IMR-90 (cell line): ENCODE results near the gene HNRNPD. TPM values are rescaled to one million over a fixed set of nuclear protein-coding genes. Genes with fewer than 3 reads are reported as not detected.
"Not testable (repeated sequence)": the region's sequence is repeated elsewhere in the genome, so short reads cannot be mapped to it uniquely, and the experiment has no call there.

ENCODE experiments used
- ATAC-seq: fragments of 200-7000 bp; cut with Tn5 transposase; 2 replicates; pipeline ENCODE4 v1.9.1; 2020; ENCODE audit warnings: low read depth, mild to moderate bottlenecking, moderate library complexity
- BruUV-seq: library from RNA; stranded (reverse); fragments of 400-500 nt; replicated peaks from 2 replicates; lab custom pipeline; 2021; lab: Mats Ljungman, UMichigan
- CTCF ChIA-PET: fragments of 300-600 bp; formaldehyde crosslinking; extraction: SDS; loops from one replicate; lab custom pipeline; 2021; ENCODE audit warnings: antibody characterized with exemption; lab: Yijun Ruan, JAX
- POLR2A ChIA-PET: fragments of 300-600 bp; sonication (Branson Sonifier 250); formaldehyde crosslinking; loops from one replicate; lab custom pipeline; 2022; ENCODE audit warnings: antibody characterized with exemption; ENCODE audit not compliant: unreplicated experiment; lab: Charles Lee
- DNase-seq: peaks from one replicate; pipeline ENCODE4 v3.0.0; 2013
- H2AFZ ChIP-seq: replicated peaks from 2 replicates; pipeline ENCODE3; 2013; ENCODE audit warnings: low read length, mild to moderate bottlenecking; ENCODE audit not compliant: poor library complexity
- H2AK5ac ChIP-seq: 2 replicates; pipeline ENCODE4 v1.6.1; 2013; ENCODE audit warnings: low read depth, low read length, inconsistent platforms
- H2AK9ac ChIP-seq: replicated peaks from 2 replicates; pipeline ENCODE3; 2013; ENCODE audit warnings: mild to moderate bottlenecking, low read depth, low read length, moderate library complexity; ENCODE audit not compliant: poor library complexity
- H2BK120ac ChIP-seq: 2 replicates; pipeline ENCODE4 v1.6.1; 2013; ENCODE audit warnings: low read depth, low read length, inconsistent platforms
- H2BK15ac ChIP-seq: 3 replicates; pipeline ENCODE4 v1.6.1; 2013; ENCODE audit warnings: low read depth, low read length, inconsistent platforms
- H2BK20ac ChIP-seq: 2 replicates; pipeline ENCODE4 v1.6.1; 2013; ENCODE audit warnings: low read depth, mild to moderate bottlenecking, inconsistent platforms, low read length, moderate library complexity
- H2BK5ac ChIP-seq: 2 replicates; pipeline ENCODE4 v1.6.1; 2013; ENCODE audit warnings: mild to moderate bottlenecking, low read depth, low read length, inconsistent platforms; ENCODE audit not compliant: poor library complexity, severe bottlenecking
- H3K14ac ChIP-seq: replicated peaks from 2 replicates; pipeline ENCODE4 v1.6.1; 2013; ENCODE audit warnings: low read depth, low read length, inconsistent platforms
- H3K18ac ChIP-seq: 2 replicates; pipeline ENCODE4 v1.6.1; 2013; ENCODE audit warnings: low read depth, low read length, control low read depth
- H3K23ac ChIP-seq: 2 replicates; pipeline ENCODE4 v1.6.1; 2013; ENCODE audit warnings: low read depth, low read length, inconsistent platforms
- H3K27ac ChIP-seq: 2 replicates; pipeline ENCODE4 v1.5.1; 2013; ENCODE audit warnings: mild to moderate bottlenecking, control low read depth, low read length; ENCODE audit not compliant: insufficient read depth
- H3K27me3 ChIP-seq: 2 replicates; pipeline ENCODE4 v1.6.1; 2013; ENCODE audit warnings: low read length; ENCODE audit not compliant: control insufficient read depth, insufficient read depth
- H3K36me3 ChIP-seq: 2 replicates; pipeline ENCODE4 v1.6.1; 2013; ENCODE audit warnings: low read length, mixed read lengths; ENCODE audit not compliant: control insufficient read depth, insufficient read depth
- H3K4ac ChIP-seq: 2 replicates; pipeline ENCODE4 v1.6.1; 2013; ENCODE audit warnings: low read depth, low read length, inconsistent platforms
- H3K4me1 ChIP-seq: 2 replicates; pipeline ENCODE4 v1.6.1; 2013; ENCODE audit warnings: low read length, mixed read lengths; ENCODE audit not compliant: control insufficient read depth, insufficient read depth
- H3K4me2 ChIP-seq: 2 replicates; pipeline ENCODE4 v1.6.1; 2013; ENCODE audit warnings: low read depth, mild to moderate bottlenecking, control low read depth, low read length, moderate library complexity
- H3K4me3 ChIP-seq: 2 replicates; pipeline ENCODE4 v1.5.1; 2013; ENCODE audit warnings: low read depth, mild to moderate bottlenecking, control low read depth, low read length, moderate library complexity; ENCODE audit not compliant: insufficient read depth
- H3K56ac ChIP-seq: 2 replicates; pipeline ENCODE4 v1.6.1; 2013; ENCODE audit warnings: low read length, inconsistent platforms; ENCODE audit not compliant: insufficient read depth; ENCODE audit errors: extremely low read depth
- H3K79me1 ChIP-seq, 2 experiments: 2 replicates each; pipeline ENCODE4 v1.6.1; 2013; ENCODE audit warnings: low read length in 2 of 2, inconsistent platforms in 1 of 2, low read depth in 1 of 2
- H3K9ac ChIP-seq: 2 replicates; pipeline ENCODE4 v1.6.1; 2013; ENCODE audit warnings: low read depth, low read length, control low read depth
- H3K9me1 ChIP-seq: 2 replicates; pipeline ENCODE4 v1.6.1; 2013; ENCODE audit warnings: low read length, inconsistent platforms; ENCODE audit not compliant: insufficient read depth
- H3K9me3 ChIP-seq: 2 replicates; pipeline ENCODE4 v1.6.1; 2013; ENCODE audit warnings: low read length; ENCODE audit not compliant: control insufficient read depth, insufficient read depth
- H4K20me1 ChIP-seq: 2 replicates; pipeline ENCODE4 v1.6.1; 2013; ENCODE audit warnings: low read length, inconsistent platforms; ENCODE audit not compliant: insufficient read depth
- H4K5ac ChIP-seq: 2 replicates; pipeline ENCODE4 v1.6.1; 2013; ENCODE audit warnings: mild to moderate bottlenecking, low read depth, low read length, control low read depth
- H4K8ac ChIP-seq, 2 experiments: 2 replicates each; pipeline ENCODE4 v1.6.1; 2013; ENCODE audit warnings: low read depth in 2 of 2, low read length in 2 of 2, control low read depth in 1 of 2, inconsistent platforms in 1 of 2
- H4K91ac ChIP-seq: 2 replicates; pipeline ENCODE4 v1.6.1; 2013; ENCODE audit warnings: low read depth, low read length, inconsistent platforms; ENCODE audit not compliant: insufficient read depth
- WGBS, 2 experiments: methylation state at CpG; one replicate each; pipeline versions ENCODE4 v1.1.5 to v1.1.7; 2013; ENCODE audit warnings: missing lambda C conversion rate in 2 of 2; ENCODE audit not compliant: insufficient read length in 1 of 2; ENCODE audit errors: extremely low coverage in 2 of 2; 5-methylcytosine and 5-hydroxymethylcytosine counted together
- dilution Hi-C: fragments of 300-500 bp; cut with HindIII; formaldehyde crosslinking; loops from one replicate; pipeline ENCODE4 v1.14.3; 2018; ENCODE audit warnings: low sequenced_read_pairs; ENCODE audit not compliant: unreplicated experiment
- in situ Hi-C: fragments of 300-500 bp; cut with MboI; formaldehyde crosslinking; loops from 3 replicates; pipeline ENCODE4 v1.14.3; 2019; ENCODE audit warnings: low sequenced_read_pairs, inconsistent platforms, mixed read lengths
- intact Hi-C: fragments of 100-400 bp; cut with micrococcal nuclease; formaldehyde crosslinking; loops from 2 replicates; pipeline ENCODE4 v1.10.0; 2022
- microRNA-seq, 2 experiments: library from miRNA; stranded (forward) in 1 of 2; unstranded in 1 of 2; fragments of 10-50 nt in 1 of 2; fragments of <30 nt in 1 of 2; gene quantifications in 1 of 2; microRNA quantifications in 1 of 2; one replicate each; pipeline versions ENCODE3 to v1.1.0; 2013 to 2020; ENCODE audit not compliant: insufficient read depth in 1 of 2, insufficient read length in 1 of 2, unreplicated experiment in 1 of 2
- polyA plus RNA-seq, 3 experiments: library from polyadenylated mRNA; depleted of rRNA; stranded (reverse); fragments of >200 nt; gene quantifications; 2 replicates each; pipeline ENCODE4 v1.2.3, GENCODE V29; 2012; ENCODE audit warnings: low replicate concordance in 1 of 3
- small RNA-seq, 5 experiments: library from RNA; depleted of rRNA; stranded (forward); fragments of <200 nt; gene quantifications; one replicate each; pipeline ENCODE3, GENCODE V24; 2012
- total RNA-seq: library from RNA; depleted of rRNA; stranded (reverse); fragments of >200 nt; gene quantifications from 2 replicates; pipeline ENCODE4 v1.2.3, GENCODE V29; 2012; rRNA removed

Gene HNRNPD
- total and polyA plus RNA-seq, 2 of the 4 experiments (the other 2 are of a cell fraction): 9.7 to 142 TPM

DNA sequence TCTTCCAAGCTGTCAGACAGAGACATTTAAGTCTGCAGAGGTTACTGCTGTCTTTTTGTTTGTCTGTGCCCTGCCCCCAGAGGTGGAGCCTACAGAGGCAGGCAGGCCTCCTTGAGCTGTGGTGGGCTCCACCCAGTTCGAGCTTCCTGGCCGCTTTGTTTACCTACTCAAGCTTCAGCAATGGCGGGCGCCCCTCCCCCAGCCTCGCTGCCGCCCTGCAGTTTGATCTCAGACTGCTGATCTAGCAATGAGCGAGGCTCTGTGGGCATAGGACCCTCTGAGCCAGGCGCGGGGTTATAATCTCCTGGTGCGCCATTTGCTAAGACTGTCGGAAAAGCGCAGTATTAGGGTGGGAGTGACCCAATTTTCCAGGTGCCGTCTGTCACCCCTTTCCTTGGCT lies 70.7 kb downstream of the HNRNPD start:
- POLR2A ChIA-PET, H3K9me1 ChIP-seq, H3K36me3 ChIP-seq, H2BK120ac ChIP-seq, H2AFZ ChIP-seq, DNase-seq, H3K27me3 ChIP-seq, H3K18ac ChIP-seq, H2BK5ac ChIP-seq, H3K4me2 ChIP-seq, intact Hi-C loops, H2AK5ac ChIP-seq, H2BK20ac ChIP-seq, BruUV-seq, H3K56ac ChIP-seq, H4K8ac ChIP-seq, H3K9ac ChIP-seq, H4K20me1 ChIP-seq, ATAC-seq, H3K23ac ChIP-seq, H3K79me1 ChIP-seq, H3K4ac ChIP-seq, H2AK9ac ChIP-seq, H3K27ac ChIP-seq, H4K91ac ChIP-seq, H4K5ac ChIP-seq, H2BK15ac ChIP-seq, H3K4me3 ChIP-seq, H3K4me1 ChIP-seq, H3K14ac ChIP-seq, in situ Hi-C loops, CTCF ChIA-PET, H3K9me3 ChIP-seq, dilution Hi-C loops: not testable (repeated sequence)
- WGBS, 2 experiments: no CpG with 5 or more reads among the region's 13 CpGs

Small RNA genes within 50 kb of the gene (microRNA-seq; reads per million reads assigned to microRNA genes)
- not detected for gene RF00150 (ENCODE audit: insufficient read depth, insufficient read length)

Small RNA genes within 50 kb of the gene (small RNA-seq; reads per million reads assigned to genes)
- 0 reads per million in 5 experiments for gene RF00150

Other genes starting within 250 kb of the HNRNPD start
- 52.9 and 203 TPM in 2 replicates for gene HNRNPDL, start 56.5 kb upstream of the HNRNPD start, total RNA-seq
- 249 and 276 TPM in 2 replicates for gene HNRNPDL, start 56.5 kb upstream of the HNRNPD start, polyA plus RNA-seq (2012; rRNA removed)
- gene ENOPH1, start 56.6 kb upstream of the HNRNPD start, total RNA-seq: 36.0 and 51.7 TPM in 2 replicates
- gene ENOPH1, start 56.6 kb upstream of the HNRNPD start, polyA plus RNA-seq (2012; rRNA removed): 12.3 and 18.0 TPM in 2 replicates
- gene TMEM150C, start 188.0 kb upstream of the HNRNPD start, total RNA-seq: under 0.01 and 0.36 TPM in 2 replicates
- 0.09 and 0.10 TPM in 2 replicates for gene TMEM150C, start 188.0 kb upstream of the HNRNPD start, polyA plus RNA-seq (2012; rRNA removed)